ENCODE data around the gene DIPK1A. TPM values are rescaled to one million over a fixed set of nuclear protein-coding genes. Genes with fewer than 3 reads are reported as not detected.

DIPK1A gene
- polyA plus RNA-seq, 1 donor from 2014 or later = 10.0 TPM

- Histone ChIP-seq H2AFZ (ENCODE audit: low read depth, low read length) (no peak overlapping the region), H3K9me3 (ENCODE audit: low read length) (no peaks in the 10 kb centered on the region), H3F3A (ENCODE audit: insufficient read depth, low read length, poor library complexity, severe bottlenecking) (no peaks in the 10 kb centered on the region), H3K27ac (ENCODE audit: low read length) (no peak overlapping the region), H3K9ac (ENCODE audit: low read length) (no peak overlapping the region), H3K36me3 (ENCODE audit: insufficient read depth, low read length) (no peaks in the 10 kb centered on the region), H3K4me2 (ENCODE audit: low read length) (peak overlapping the region; percentile 92), H3K27me3 (ENCODE audit: insufficient read depth, low read depth, low read length) (no peaks in the 10 kb centered on the region), H3K9me2 (ENCODE audit: insufficient read depth, low read length) (no peaks in the 10 kb centered on the region), H3K79me2 (replicated peaks; ENCODE audit: insufficient read depth, low read length) (peaks cover 66% of the 10 kb centered on the region), H4K20me1 (ENCODE audit: insufficient read depth) (peaks cover 29% of the 10 kb centered on the region), H3K4me3 (ENCODE audit: low read length) (peak overlapping the region; percentile 93)
- TF ChIP-seq RAD21 (conservative IDR thresholded peaks at IDR 0.05) (no peak), SMC3 (conservative IDR thresholded peaks at IDR 0.05; ENCODE audit: poor library complexity) (no peak), MXI1 (conservative IDR thresholded peaks at IDR 0.05; ENCODE audit: poor library complexity, severe bottlenecking) (no peak), EP300 (conservative IDR thresholded peaks at IDR 0.05; ENCODE audit: poor library complexity, severe bottlenecking) (no peak), TAF1 (IDR thresholded peaks at IDR 0.05; ENCODE audit: low read depth) (no peak), POLR2AphosphoS5 (IDR thresholded peaks at IDR 0.05) (no peak), CTCF (IDR thresholded peaks at IDR 0.05; ENCODE audit: poor library complexity, severe bottlenecking) (no peak), EZH2 (IDR thresholded peaks at IDR 0.05; ENCODE audit: borderline replicate concordance, insufficient read depth, low read length, poor library complexity, severe bottlenecking) (no peak), REST (IDR thresholded peaks at IDR 0.05; ENCODE audit: borderline replicate concordance) (no peak)
Measured at GRCh38 chr1:92833840-92834239, 127.4 kb downstream of the DIPK1A start.

- H3K9me3 ChIP-seq (ENCODE audit: low read length) = no peaks in the 10 kb centered on the region
Measured at GRCh38 chr1:92832537-92833114, 128.6 kb downstream of the DIPK1A start.

More at GRCh38 chr1:92832537-92833114, 128.6 kb downstream of the DIPK1A start:
- Histone ChIP-seq H4K20me1 (ENCODE audit: insufficient read depth) (peaks cover 21% of the 10 kb centered on the region), H3K9ac (ENCODE audit: low read length) (peak overlapping the region; percentile 87), H3K4me3 (ENCODE audit: low read length) (peak overlapping the region; percentile 93), H3K9me2 (ENCODE audit: insufficient read depth, low read length) (no peaks in the 10 kb centered on the region), H3K4me2 (ENCODE audit: low read length) (peak overlapping the region; percentile 92), H3K36me3 (ENCODE audit: insufficient read depth, low read length) (no peaks in the 10 kb centered on the region), H3K79me2 (replicated peaks; ENCODE audit: insufficient read depth, low read length) (peaks cover 55% of the 10 kb centered on the region), H3K27ac (ENCODE audit: low read length) (peak overlapping the region; percentile 89), H2AFZ (ENCODE audit: low read depth, low read length) (peak overlapping the region; percentile 73), H3K27me3 (ENCODE audit: insufficient read depth, low read depth, low read length) (no peaks in the 10 kb centered on the region), H3F3A (ENCODE audit: insufficient read depth, low read length, poor library complexity, severe bottlenecking) (no peaks in the 10 kb centered on the region)
- TF ChIP-seq MXI1 (conservative IDR thresholded peaks at IDR 0.05; ENCODE audit: poor library complexity, severe bottlenecking) (no peak), TAF1 (IDR thresholded peaks at IDR 0.05; ENCODE audit: low read depth) (no peak), SMC3 (conservative IDR thresholded peaks at IDR 0.05; ENCODE audit: poor library complexity) (no peak), RAD21 (conservative IDR thresholded peaks at IDR 0.05) (no peak), EP300 (conservative IDR thresholded peaks at IDR 0.05; ENCODE audit: poor library complexity, severe bottlenecking) (no peak), REST (IDR thresholded peaks at IDR 0.05; ENCODE audit: borderline replicate concordance) (no peak), CTCF (IDR thresholded peaks at IDR 0.05; ENCODE audit: poor library complexity, severe bottlenecking) (no peak), POLR2AphosphoS5 (IDR thresholded peaks at IDR 0.05) (no peak), EZH2 (IDR thresholded peaks at IDR 0.05; ENCODE audit: borderline replicate concordance, insufficient read depth, low read length, poor library complexity, severe bottlenecking) (no peak)

All from neural cell (in vitro differentiated cells).